Astrocyte of the spinal cord (primary cell): ENCODE data around the gene DNAI2.

Experiments
- DNase-seq: peaks from one replicate; pipeline ENCODE4 v3.0.0; 2011; ENCODE audit warnings: low read depth, low spot score
- H3K4me3 ChIP-seq: 2 replicates; pipeline ENCODE4 v1.5.1; 2011; ENCODE audit warnings: low read depth, mild to moderate bottlenecking, low read length, moderate library complexity
- CTCF ChIP-seq: IDR thresholded peaks from 2 replicates; pipeline ENCODE4 v1.5.1; 2012; ENCODE audit warnings: low read depth, mild to moderate bottlenecking, low read length, inconsistent platforms
- in situ Hi-C: cut with HindIII; loops from 2 replicates; pipeline ENCODE4 v1.10.0; 2017; ENCODE audit warnings: low sequenced_read_pairs

The DNAI2 gene

GRCh38 chr17:74296548-74296936, 22.5 kb downstream of the DNAI2 start:
- peak; percentile 22 for DNase-seq
- H3K4me3 ChIP-seq = no peak overlapping the region
- in situ Hi-C loops = no loop called here
- peak; percentile 53 for TF ChIP-seq CTCF

GRCh38 chr17:74297941-74298340, 23.9 kb downstream of the DNAI2 start:
- in situ Hi-C loops = no loop called here
- no peak for DNase-seq
- no peak for TF ChIP-seq CTCF
- H3K4me3 ChIP-seq = no peak overlapping the region

GRCh38 chr17:74298778-74299177, 24.7 kb downstream of the DNAI2 start:
- DNase-seq = no peak
- no peak for TF ChIP-seq CTCF
- in situ Hi-C loops = no loop called here

DNA sequence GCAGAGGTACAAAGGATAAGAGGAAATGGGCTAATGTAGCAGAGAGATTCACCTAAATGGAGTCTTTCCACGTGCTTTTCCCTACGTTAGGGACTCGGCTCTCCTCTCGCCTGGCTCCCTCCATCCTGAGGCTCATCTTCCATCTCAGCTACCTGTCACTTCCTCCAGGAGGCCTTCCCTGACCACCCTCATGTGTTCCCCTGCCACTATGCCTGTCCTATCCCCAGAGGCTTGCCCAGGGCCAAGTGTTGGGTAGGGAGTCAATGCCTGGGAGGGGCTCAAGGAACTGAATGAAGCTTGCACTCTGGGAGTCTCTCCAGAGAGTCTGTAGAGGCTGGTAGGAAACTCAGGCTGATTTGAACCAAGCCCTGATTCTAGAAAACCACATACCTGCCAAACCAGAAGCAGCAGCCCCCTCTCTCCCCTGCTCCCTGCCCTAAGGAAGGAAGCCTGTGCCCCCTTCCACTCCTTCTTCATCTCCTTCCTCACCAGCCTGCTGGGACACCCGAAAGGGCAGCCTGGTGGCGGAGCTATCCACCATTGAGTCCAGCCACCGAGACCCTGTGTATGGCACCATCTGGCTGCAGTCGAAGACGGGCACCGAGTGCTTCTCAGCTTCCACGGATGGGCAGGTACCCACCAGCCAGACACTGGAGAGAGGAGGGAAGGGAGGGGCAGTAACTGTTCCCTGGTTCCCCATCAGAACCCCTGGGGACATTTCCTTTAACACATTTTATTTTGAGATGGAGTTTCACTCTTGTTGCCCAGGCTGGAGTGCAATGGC, 25.4 kb downstream of the DNAI2 start:
- no peak for TF ChIP-seq CTCF

More at GRCh38 chr17:74298778-74299177, 24.7 kb downstream of the DNAI2 start:
- no peak overlapping the region for H3K4me3 ChIP-seq

DNA sequence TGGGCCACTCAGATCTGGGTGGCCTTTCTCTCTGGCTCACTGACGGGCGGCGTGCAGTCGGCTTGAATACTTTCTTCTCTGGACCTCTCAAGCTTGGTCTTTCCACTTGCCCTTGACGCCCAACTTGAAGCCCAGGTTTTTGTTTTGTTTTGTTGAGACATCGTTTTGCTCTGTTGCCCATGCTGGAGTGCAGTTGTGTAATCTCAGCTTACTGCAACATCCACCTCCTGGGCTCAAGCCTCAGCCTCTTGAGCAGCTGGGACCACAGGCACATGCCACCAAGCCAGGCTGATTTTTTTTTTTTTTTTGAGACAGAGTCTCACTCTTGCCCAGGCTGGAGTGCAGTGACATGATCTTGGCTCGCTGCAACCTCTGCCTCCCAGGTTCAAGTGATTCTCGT, 29.3 kb downstream of the DNAI2 start:
- no peak for DNase-seq

More for the DNA sequence above, 25.4 kb downstream of the DNAI2 start:
- in situ Hi-C loops = no loop called here
- no peak overlapping the region for H3K4me3 ChIP-seq
- DNase-seq = no peak

GRCh38 chr17:74304184-74304583, 30.1 kb downstream of the DNAI2 start:
- no peak for DNase-seq
- TF ChIP-seq CTCF = no peak
- H3K4me3 ChIP-seq = no peak overlapping the region
- in situ Hi-C loops = no loop called here

More for the DNA sequence above, 29.3 kb downstream of the DNAI2 start:
- TF ChIP-seq CTCF = no peak
- in situ Hi-C loops = no loop called here
- no peak overlapping the region for H3K4me3 ChIP-seq
